GM21576 (cell line): ENCODE measurements around the gene TREH.

Experiments used
- ATAC-seq: cut with Tn5 transposase; IDR thresholded peaks from one replicate; pipeline ENCODE4 v1.9.1; 2021; ENCODE audit warnings: mild to moderate bottlenecking, moderate library complexity; ENCODE audit not compliant: unreplicated experiment

Gene TREH

GRCh38 chr11:118671254-118671653 is 8.2 kb downstream of the TREH start:
- ATAC-seq: no peak

- ATAC-seq: no peak
Observed at GRCh38 chr11:118670063-118670462, 9.4 kb downstream of the TREH start.

GRCh38 chr11:118666371-118666770 is 13.1 kb downstream of the TREH start:
- no peak for ATAC-seq

GRCh38 chr11:118663902-118664301 is 15.5 kb downstream of the TREH start:
- no peak for ATAC-seq

- no peak for ATAC-seq
Observed at GRCh38 chr11:118663381-118663780, 16.1 kb downstream of the TREH start.

GRCh38 chr11:118662401-118663271 is 16.8 kb downstream of the TREH start:
- ATAC-seq: no peak

- ATAC-seq: no peak
Observed at GRCh38 chr11:118661425-118662301, 17.8 kb downstream of the TREH start.

- ATAC-seq: no peak
Observed at GRCh38 chr11:118660681-118661424, 18.6 kb downstream of the TREH start.

GRCh38 chr11:118659953-118660680 is 19.3 kb downstream of the TREH start:
- ATAC-seq: no peak

GRCh38 chr11:118659314-118659952 is 20.0 kb downstream of the TREH start:
- ATAC-seq: peak; percentile 83

GRCh38 chr11:118658429-118659313 is 20.8 kb downstream of the TREH start:
- ATAC-seq: no peak

- no peak for ATAC-seq
Observed at GRCh38 chr11:118657709-118658428, 21.6 kb downstream of the TREH start.

GRCh38 chr11:118657238-118657637 is 22.2 kb downstream of the TREH start:
- no peak for ATAC-seq

GRCh38 chr11:118656563-118657165 is 22.8 kb downstream of the TREH start:
- no peak for ATAC-seq

GRCh38 chr11:118655486-118656190 is 23.8 kb downstream of the TREH start:
- no peak for ATAC-seq

GRCh38 chr11:118653684-118654390 is 25.6 kb downstream of the TREH start:
- ATAC-seq: no peak
